ENCODE results near the gene PDE4D. TPM values are rescaled to one million over a fixed set of nuclear protein-coding genes. Genes with fewer than 3 reads are reported as not detected.
A peak's percentile ranks its signal among the peaks of the same experiment; 100 is the strongest.

Gene PDE4D
- total RNA-seq, 1 donor from 2014 or later, result 34.5 TPM

DNA sequence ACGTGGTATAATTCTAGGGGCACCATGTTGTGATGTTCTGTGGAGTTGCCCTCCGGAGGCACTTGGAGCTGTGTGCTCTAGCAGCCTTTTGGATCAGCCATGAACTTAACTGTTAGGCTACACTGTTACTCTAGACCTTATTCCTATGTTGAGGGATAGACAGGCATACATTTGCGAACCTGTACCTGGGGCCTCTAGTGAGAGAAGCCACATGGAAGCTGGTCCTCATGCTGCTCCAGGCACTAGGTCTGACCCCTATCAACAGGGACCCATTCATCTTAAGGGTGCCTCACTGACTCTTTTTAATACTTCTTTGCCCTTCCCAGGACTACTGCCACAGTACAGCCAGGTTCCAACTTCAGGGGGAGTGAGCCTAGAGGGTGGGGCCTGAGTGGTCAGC lies 715.9 kb downstream of the PDE4D start:
- no peaks in the 10 kb centered on the region for H3K27me3 ChIP-seq (ENCODE audit: low read depth)
- no peak for DNase-seq
- no peak overlapping the region for H3K27ac ChIP-seq (replicated peaks)
- H3K9me3 ChIP-seq (replicated peaks), result no peaks in the 10 kb centered on the region
- H3K4me1 ChIP-seq, result peaks cover 9% of the 10 kb centered on the region
- H3K36me3 ChIP-seq, result no peaks in the 10 kb centered on the region
- H3K4me3 ChIP-seq, result no peak overlapping the region
- intact Hi-C loops (cut with micrococcal nuclease), result no loop called here
- TF ChIP-seq, protein P1, sequence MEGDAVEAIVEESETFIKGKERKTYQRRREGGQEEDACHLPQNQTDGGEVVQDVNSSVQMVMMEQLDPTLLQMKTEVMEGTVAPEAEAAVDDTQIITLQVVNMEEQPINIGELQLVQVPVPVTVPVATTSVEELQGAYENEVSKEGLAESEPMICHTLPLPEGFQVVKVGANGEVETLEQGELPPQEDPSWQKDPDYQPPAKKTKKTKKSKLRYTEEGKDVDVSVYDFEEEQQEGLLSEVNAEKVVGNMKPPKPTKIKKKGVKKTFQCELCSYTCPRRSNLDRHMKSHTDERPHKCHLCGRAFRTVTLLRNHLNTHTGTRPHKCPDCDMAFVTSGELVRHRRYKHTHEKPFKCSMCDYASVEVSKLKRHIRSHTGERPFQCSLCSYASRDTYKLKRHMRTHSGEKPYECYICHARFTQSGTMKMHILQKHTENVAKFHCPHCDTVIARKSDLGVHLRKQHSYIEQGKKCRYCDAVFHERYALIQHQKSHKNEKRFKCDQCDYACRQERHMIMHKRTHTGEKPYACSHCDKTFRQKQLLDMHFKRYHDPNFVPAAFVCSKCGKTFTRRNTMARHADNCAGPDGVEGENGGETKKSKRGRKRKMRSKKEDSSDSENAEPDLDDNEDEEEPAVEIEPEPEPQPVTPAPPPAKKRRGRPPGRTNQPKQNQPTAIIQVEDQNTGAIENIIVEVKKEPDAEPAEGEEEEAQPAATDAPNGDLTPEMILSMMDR (IDR thresholded peaks at IDR 0.05; ENCODE audit: borderline replicate concordance), result no peak

DNA sequence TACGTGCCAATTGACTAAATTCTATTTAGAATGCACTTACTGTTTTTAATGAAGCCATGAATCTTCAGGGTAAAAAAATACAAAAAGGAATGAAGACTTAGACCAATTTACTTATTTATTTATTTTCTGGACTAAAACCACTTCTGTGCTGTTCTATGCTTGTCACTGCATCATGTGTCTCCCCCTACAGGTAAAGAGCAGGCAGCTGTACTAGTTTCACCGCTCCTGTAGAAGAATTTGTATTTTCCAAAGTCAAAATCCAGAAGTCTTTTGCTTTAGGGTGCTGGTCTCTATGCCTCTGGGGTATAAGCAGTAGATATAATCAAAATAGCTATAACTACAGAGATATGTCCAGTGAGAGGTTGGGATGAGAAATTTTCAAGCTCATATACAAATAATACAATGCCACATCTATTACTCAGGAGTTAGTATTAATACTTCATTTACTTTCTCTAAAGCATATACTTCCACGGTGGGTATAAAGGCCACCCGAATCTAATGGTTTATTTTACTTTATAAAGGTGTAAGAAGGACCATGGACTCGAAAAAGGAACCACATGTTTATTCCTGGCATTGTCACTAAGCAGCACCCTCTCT lies 719.2 kb downstream of the PDE4D start:
- Histone ChIP-seq H3K9me3 (replicated peaks) (no peaks in the 10 kb centered on the region), H3K27me3 (ENCODE audit: low read depth) (no peaks in the 10 kb centered on the region), H3K4me1 (peaks cover 17% of the 10 kb centered on the region), H3K27ac (replicated peaks) (no peak overlapping the region), H3K36me3 (no peaks in the 10 kb centered on the region), H3K4me3 (no peak overlapping the region)
- TF ChIP-seq, protein P1 (IDR thresholded peaks at IDR 0.05; ENCODE audit: borderline replicate concordance), result peak; percentile 87
- intact Hi-C loops (cut with micrococcal nuclease), result loop anchor here (5.0 kb wide), 2 partner anchors 137 to 287 kb away; no protein-coding TSS in a partner anchor
- no peak for DNase-seq

DNA sequence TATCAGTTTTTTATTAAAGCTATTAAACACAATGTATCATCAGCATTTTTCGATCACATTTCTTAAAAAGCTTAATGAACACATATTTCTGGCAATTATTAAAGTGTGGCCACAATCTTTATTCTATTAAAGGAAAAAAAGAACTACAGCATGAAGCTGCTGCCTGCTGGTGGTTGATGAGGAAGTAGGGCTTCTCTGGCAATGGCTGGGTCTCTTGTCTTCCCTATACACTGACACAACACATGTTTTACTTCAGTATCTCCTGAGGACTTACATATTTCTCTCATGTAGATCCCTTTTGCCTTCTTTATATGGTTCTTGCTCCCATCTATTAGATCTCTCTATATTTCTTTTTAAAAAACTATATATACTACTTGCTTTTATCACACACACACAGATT lies 719.9 kb downstream of the PDE4D start:
- intact Hi-C loops (cut with micrococcal nuclease), result loop anchor here (5.0 kb wide), 2 partner anchors 136 to 286 kb away; no protein-coding TSS in a partner anchor
- Histone ChIP-seq H3K36me3 (no peaks in the 10 kb centered on the region), H3K9me3 (replicated peaks) (no peaks in the 10 kb centered on the region), H3K4me3 (no peak overlapping the region), H3K4me1 (peaks cover 25% of the 10 kb centered on the region), H3K27me3 (ENCODE audit: low read depth) (no peaks in the 10 kb centered on the region), H3K27ac (replicated peaks) (no peak overlapping the region)
- TF ChIP-seq, protein P1 (IDR thresholded peaks at IDR 0.05; ENCODE audit: borderline replicate concordance), result no peak
- DNase-seq, result no peak

DNA sequence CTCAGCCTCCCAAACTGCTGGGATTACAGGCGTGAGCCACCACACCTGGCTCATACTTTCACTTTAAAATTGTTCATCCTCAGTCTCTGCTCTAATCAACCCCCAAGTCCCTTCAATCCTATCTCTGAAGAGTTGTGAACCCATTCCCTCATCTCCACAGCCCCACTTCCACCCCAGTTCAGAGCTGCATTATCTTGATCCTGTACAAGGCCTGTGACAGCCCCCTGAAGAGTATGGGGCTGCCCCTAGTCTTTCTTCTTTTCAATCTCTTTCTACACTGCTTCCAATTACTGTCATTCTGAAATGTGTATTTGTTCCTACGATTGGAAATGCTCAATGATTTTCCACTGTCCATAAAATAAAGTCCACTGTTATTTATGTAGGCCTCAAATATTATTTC lies 722.4 kb downstream of the PDE4D start:
- Histone ChIP-seq H3K4me1 (peaks cover 28% of the 10 kb centered on the region), H3K4me3 (no peak overlapping the region), H3K27ac (replicated peaks) (no peak overlapping the region), H3K36me3 (no peaks in the 10 kb centered on the region), H3K27me3 (ENCODE audit: low read depth) (no peaks in the 10 kb centered on the region), H3K9me3 (replicated peaks) (no peaks in the 10 kb centered on the region)
- DNase-seq, result no peak
- TF ChIP-seq, protein P1 (IDR thresholded peaks at IDR 0.05; ENCODE audit: borderline replicate concordance), result no peak
- intact Hi-C loops (cut with micrococcal nuclease), result loop anchor here (5.0 kb wide), 2 partner anchors 134 to 284 kb away; no protein-coding TSS in a partner anchor

DNA sequence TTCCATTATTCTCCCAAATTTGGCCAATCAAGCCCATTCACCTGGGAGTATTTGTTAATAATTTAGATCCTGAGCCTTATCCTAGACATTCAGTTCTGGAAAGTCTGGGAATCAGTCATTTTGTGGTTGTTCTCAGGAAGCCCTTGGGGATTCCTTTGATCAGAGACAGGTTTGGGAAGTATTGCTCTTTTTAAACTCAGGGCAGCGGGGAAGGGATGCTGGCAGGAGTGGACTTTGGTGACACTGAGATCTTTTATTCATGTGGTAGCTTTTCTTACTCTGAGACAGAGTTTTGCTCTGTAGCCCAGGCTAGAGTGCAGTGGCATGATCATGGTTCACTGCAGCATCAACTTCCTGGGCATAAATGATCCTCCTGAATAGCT lies 723.8 kb downstream of the PDE4D start:
- Histone ChIP-seq H3K4me3 (no peak overlapping the region), H3K9me3 (replicated peaks) (no peaks in the 10 kb centered on the region), H3K27me3 (ENCODE audit: low read depth) (no peaks in the 10 kb centered on the region), H3K36me3 (no peaks in the 10 kb centered on the region), H3K27ac (replicated peaks) (no peak overlapping the region), H3K4me1 (peaks cover 28% of the 10 kb centered on the region)
- no peak for DNase-seq
- TF ChIP-seq, protein P1 (IDR thresholded peaks at IDR 0.05; ENCODE audit: borderline replicate concordance), result no peak
- intact Hi-C loops (cut with micrococcal nuclease), result loop anchor here (5.0 kb wide), 2 partner anchors 132 to 282 kb away; no protein-coding TSS in a partner anchor

All from left ventricle myocardium inferior (tissue), 1 donor.